Muscle of leg (tissue), 11 donors: ENCODE measurements around the gene UTP4. TPM values are rescaled to one million over a fixed set of nuclear protein-coding genes. Genes with fewer than 3 reads are reported as not detected.
"Not testable (repeated sequence)": the region's sequence is repeated elsewhere in the genome, so short reads cannot be mapped to it uniquely, and the experiment has no call there.

Experiments
- DNase-seq: peaks from one replicate; pipeline ENCODE4 v3.0.0; 2013
- H3K27ac ChIP-seq: one replicate; pipeline ENCODE4 v1.5.1; 2013; ENCODE audit warnings: mild to moderate bottlenecking, low read length, control low read depth
- H3K27me3 ChIP-seq: one replicate; pipeline ENCODE4 v1.6.1; 2013; ENCODE audit warnings: low read length; ENCODE audit not compliant: control insufficient read depth, insufficient read depth
- H3K36me3 ChIP-seq: one replicate; pipeline ENCODE4 v1.6.1; 2013; ENCODE audit warnings: low read length; ENCODE audit not compliant: control insufficient read depth, insufficient read depth
- H3K4me1 ChIP-seq: one replicate; pipeline ENCODE4 v1.6.1; 2013; ENCODE audit warnings: low read length; ENCODE audit not compliant: control insufficient read depth, insufficient read depth
- H3K4me3 ChIP-seq: one replicate; pipeline ENCODE4 v1.5.1; 2013; ENCODE audit warnings: low read length, control low read depth
- H3K9me3 ChIP-seq: replicated peaks from 2 replicates; pipeline ENCODE4 v1.6.1; 2013; ENCODE audit warnings: low read depth, low read length; ENCODE audit not compliant: control insufficient read depth
- WGBS: methylation state at CpG from one replicate; pipeline ENCODE4 v1.1.5; 2013; ENCODE audit warnings: missing lambda C conversion rate; ENCODE audit not compliant: insufficient coverage; 5-methylcytosine and 5-hydroxymethylcytosine counted together
- polyA plus RNA-seq, 8 donors: library from polyadenylated mRNA; unstranded; fragments of 120-200 nt; gene quantifications; one replicate each; pipeline versions ENCODE4 v1.2.1 to v1.2.3, GENCODE V29; 2013; ENCODE audit warnings: inconsistent platforms in 1 of 8, low replicate concordance in 1 of 8; ENCODE audit not compliant: insufficient read length in 8 of 8, insufficient read depth in 1 of 8
- total RNA-seq: library from RNA; stranded (reverse); fragments of 120-200 nt; gene quantifications from one replicate; pipeline ENCODE4 v1.2.4, GENCODE V29; 2013

Gene UTP4
- total and polyA plus RNA-seq, 9 donors: 16.9 to 41.0 (median 35.1) TPM

GRCh38 chr16:69145658-69146057, 13.2 kb downstream of the UTP4 start:
- Histone ChIP-seq H3K27ac (no peak overlapping the region), H3K36me3 (peaks cover 64% of the 10 kb centered on the region), H3K27me3 (no peaks in the 10 kb centered on the region), H3K9me3 (no peaks in the 10 kb centered on the region), H3K4me1 (no peaks in the 10 kb centered on the region), H3K4me3 (no peak overlapping the region)
- DNase-seq: no peak
- 100% methylated on average over 1 of the region's 4 CpGs for WGBS

GRCh38 chr16:69149621-69150020, 17.2 kb downstream of the UTP4 start:
- H3K36me3 ChIP-seq: peaks cover 64% of the 10 kb centered on the region
- not testable (repeated sequence) for DNase-seq, H3K4me3 ChIP-seq, H3K27me3 ChIP-seq, H3K9me3 ChIP-seq, H3K4me1 ChIP-seq, H3K27ac ChIP-seq
- WGBS: 92% methylated on average over 5 of the region's 9 CpGs

- Histone ChIP-seq H3K9me3 (no peaks in the 10 kb centered on the region), H3K4me1 (no peaks in the 10 kb centered on the region), H3K27me3 (no peaks in the 10 kb centered on the region), H3K4me3 (no peak overlapping the region), H3K27ac (no peak overlapping the region), H3K36me3 (peaks cover 68% of the 10 kb centered on the region)
- DNase-seq: peak; percentile 92
- 80% methylated on average over 9 of the region's 16 CpGs for WGBS
These were observed 17.9 kb downstream of the UTP4 start for GRCh38 chr16:69150146-69150865.

- no peaks in the 10 kb centered on the region for H3K4me1 ChIP-seq
- no peaks in the 10 kb centered on the region for H3K9me3 ChIP-seq
- peaks cover 71% of the 10 kb centered on the region for H3K36me3 ChIP-seq
- no peak overlapping the region for H3K27ac ChIP-seq
- WGBS: no CpG with 5 or more reads among the region's 3 CpGs
- no peak for DNase-seq
- H3K27me3 ChIP-seq: no peaks in the 10 kb centered on the region
- H3K4me3 ChIP-seq: no peak overlapping the region
These were observed 24.7 kb downstream of the UTP4 start for GRCh38 chr16:69157196-69157595.

DNA sequence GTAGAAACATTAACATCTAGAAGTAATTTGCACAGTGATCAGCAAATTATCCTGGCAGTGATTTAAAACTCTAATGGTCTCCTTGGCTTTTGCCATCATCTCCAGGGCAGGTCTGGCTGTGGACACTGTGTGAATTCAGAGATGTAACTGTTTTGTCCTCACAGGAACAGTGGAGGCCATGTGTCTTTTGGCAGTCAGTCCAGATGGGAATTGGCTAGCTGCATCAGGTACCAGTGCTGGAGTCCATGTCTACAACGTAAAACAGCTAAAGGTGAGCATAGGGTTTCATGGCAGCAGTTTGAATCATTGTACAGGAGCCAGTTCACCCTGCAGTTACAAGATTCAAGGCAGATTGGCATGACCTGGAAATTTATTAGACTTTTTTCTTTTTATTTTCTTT, 27.7 kb downstream of the UTP4 start:
- Histone ChIP-seq H3K27ac (no peak overlapping the region), H3K4me3 (no peak overlapping the region), H3K27me3 (no peaks in the 10 kb centered on the region), H3K4me1 (no peaks in the 10 kb centered on the region), H3K9me3 (no peaks in the 10 kb centered on the region), H3K36me3 (peaks cover 58% of the 10 kb centered on the region)
- DNase-seq: no peak
- WGBS: 85% methylated on average over 1 of the region's 1 CpG

DNA sequence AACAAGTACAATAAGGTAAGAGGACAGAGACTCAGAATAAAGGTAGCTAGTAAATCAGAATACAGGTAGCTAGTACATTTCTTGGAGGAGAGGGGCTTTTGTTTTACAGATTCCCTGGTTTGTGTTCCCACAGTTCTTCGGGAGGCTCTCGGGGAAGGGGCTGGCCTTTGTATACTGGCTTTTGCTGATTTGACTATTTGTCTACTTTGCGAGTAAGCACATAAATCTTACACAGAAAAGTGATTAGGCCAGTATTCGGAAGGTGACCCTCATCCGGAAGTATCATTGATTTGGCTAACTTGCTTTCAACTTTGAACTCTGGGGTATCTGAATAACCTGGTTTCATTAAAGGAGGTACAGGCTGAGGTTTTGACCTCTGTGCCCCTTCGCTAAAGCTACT, 33.1 kb downstream of the UTP4 start:
- H3K4me1 ChIP-seq: no peaks in the 10 kb centered on the region
- H3K4me3 ChIP-seq: no peak overlapping the region
- no peaks in the 10 kb centered on the region for H3K9me3 ChIP-seq
- H3K36me3 ChIP-seq: peaks cover 65% of the 10 kb centered on the region
- DNase-seq: no peak
- no peak overlapping the region for H3K27ac ChIP-seq
- H3K27me3 ChIP-seq: no peaks in the 10 kb centered on the region
- WGBS: 86% methylated on average over 1 of the region's 6 CpGs

GRCh38 chr16:69166221-69166833, 33.9 kb downstream of the UTP4 start:
- H3K9me3 ChIP-seq: no peaks in the 10 kb centered on the region
- H3K4me1 ChIP-seq: no peaks in the 10 kb centered on the region
- H3K27ac ChIP-seq: no peak overlapping the region
- 36% methylated on average over 6 of the region's 8 CpGs for WGBS
- H3K27me3 ChIP-seq: no peaks in the 10 kb centered on the region
- H3K4me3 ChIP-seq: no peak overlapping the region
- no peak for DNase-seq
- H3K36me3 ChIP-seq: peaks cover 62% of the 10 kb centered on the region

GRCh38 chr16:69166946-69167930, 34.8 kb downstream of the UTP4 start:
- peaks cover 53% of the 10 kb centered on the region for H3K36me3 ChIP-seq
- no CpG with 5 or more reads among the region's 7 CpGs for WGBS

DNA sequence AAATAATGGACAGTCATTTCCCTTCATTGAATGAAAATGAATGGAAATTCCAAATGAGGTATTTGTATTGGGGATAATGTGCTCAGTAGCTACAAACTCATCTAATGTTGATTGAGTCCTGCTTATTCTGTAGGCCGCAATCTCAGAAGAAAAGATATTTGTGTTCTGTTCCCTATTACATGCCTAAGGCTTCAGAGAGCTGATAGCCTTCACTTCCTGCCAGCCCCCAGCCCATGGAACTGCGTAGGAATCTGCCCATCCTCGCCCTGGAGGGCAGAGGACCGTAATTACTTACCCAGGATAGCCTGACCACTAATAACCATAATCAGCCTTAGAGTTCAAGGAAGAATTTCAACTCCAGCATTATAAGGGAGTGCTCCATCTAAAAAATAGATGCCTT, 36.6 kb downstream of the UTP4 start:
- Histone ChIP-seq H3K27ac (no peak overlapping the region), H3K4me3 (no peak overlapping the region), H3K27me3 (no peaks in the 10 kb centered on the region), H3K4me1 (peaks cover 8% of the 10 kb centered on the region), H3K9me3 (no peaks in the 10 kb centered on the region), H3K36me3 (peaks cover 46% of the 10 kb centered on the region)
- no peak for DNase-seq
- no CpG with 5 or more reads among the region's 4 CpGs for WGBS

More at GRCh38 chr16:69166946-69167930, 34.8 kb downstream of the UTP4 start:
- H3K4me1 ChIP-seq: peaks cover 1% of the 10 kb centered on the region
- DNase-seq: no peak
- H3K27ac ChIP-seq: no peak overlapping the region
- no peak overlapping the region for H3K4me3 ChIP-seq
- H3K9me3 ChIP-seq: no peaks in the 10 kb centered on the region
- H3K27me3 ChIP-seq: no peaks in the 10 kb centered on the region
